HPDE6-E6E7 (cell line): Measurements from ENCODE around the gene VSTM4.

ENCODE experiments used
- DNase-seq: peaks from one replicate; pipeline ENCODE4 v3.0.0; 2011; ENCODE audit warnings: missing footprints; ENCODE audit errors: extremely low spot score

VSTM4 gene, protein sequence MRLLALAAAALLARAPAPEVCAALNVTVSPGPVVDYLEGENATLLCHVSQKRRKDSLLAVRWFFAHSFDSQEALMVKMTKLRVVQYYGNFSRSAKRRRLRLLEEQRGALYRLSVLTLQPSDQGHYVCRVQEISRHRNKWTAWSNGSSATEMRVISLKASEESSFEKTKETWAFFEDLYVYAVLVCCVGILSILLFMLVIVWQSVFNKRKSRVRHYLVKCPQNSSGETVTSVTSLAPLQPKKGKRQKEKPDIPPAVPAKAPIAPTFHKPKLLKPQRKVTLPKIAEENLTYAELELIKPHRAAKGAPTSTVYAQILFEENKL

DNA sequence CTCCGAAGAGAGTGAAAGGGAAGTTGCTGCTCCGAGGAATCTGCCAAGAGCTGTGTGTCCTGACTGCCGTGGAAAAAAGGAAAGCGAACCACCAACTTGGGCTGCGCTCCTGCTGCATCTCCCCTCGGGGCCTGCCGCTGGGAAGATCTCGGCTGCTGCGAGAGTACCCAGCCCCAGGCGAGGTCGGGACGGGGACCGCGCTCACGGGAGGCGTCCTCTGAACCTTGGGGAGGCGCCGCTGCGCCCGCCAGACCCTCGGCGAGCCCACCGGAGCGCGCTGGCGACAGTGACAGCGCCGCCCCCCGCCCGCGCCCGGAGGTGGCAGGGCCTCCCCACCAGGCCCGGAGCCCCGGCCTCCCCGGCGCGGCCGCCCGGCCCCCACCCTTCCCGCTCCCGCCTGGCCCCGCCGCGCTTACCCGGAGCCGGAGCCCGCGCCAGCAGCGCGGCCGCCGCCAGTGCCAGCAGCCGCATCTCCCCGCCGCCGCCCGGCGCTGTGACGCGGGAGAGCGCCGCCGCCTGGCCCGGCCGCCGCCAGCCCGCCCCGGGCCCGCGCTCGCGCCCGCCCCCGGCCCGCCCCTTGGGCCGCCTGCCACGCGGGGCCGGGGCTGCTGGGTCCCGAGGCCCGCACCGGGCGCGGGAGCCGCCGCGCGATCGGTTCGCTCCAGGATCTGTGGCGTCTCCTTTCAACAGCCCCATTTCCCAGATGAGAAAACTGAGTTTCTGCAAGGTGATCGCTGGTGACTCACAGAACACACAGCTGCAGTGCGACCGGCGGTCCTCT, at the start of gene VSTM4:
TSS of gene VSTM4 (minus strand) at position 508 of the 781 bp plus-strand sequence. CDS start at position 471, 37 bp downstream.
- DNase-seq: no peak

DNA sequence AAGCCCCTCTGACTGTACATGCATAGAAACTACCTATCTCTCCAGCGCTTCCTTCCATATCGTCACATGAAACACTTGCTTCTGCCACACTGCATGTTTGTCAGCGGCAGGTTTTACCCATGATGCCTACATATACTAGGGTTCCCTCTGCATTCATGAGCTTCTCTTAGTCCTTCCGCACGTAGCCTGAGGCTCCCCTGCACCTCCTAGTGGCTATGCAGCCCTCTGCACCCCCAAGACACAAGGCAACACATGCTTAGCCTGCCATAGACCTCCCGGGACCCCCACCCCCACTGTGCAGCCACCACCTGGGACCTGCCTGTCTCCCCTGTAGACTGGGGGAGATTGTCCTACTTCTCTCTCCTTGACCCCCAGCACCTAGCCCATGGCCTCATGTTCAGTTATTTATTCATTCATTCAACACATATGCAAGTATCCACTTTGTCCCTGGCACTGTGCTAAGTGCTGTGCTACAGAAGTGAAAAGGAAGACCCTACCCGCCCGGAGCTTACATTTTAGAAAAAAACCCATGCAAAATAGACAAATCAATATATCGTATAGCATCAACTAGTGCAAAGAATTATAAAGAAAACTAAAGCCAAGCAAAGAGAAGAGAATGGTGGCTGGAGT, 49.4 kb upstream of the VSTM4 start:
- DNase-seq: no peak

DNA sequence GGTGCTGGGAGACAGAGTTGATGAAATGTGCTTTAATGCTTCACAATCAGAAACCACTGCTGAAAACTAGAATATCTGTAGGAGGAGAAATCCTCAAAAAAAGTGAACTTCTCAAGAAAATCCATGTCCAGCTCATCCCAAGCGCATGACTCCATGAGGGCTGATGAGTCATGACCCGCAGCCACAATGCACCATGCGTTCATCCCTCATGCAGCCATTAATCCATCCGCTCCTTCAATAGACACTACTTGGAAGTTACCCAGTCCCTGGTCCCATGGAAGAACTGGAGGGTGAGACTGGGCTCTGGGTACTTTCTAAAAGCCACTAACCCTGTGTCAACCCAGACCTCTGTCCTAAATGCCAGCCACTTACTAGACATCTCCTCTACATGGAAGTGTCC, 48.4 kb upstream of the VSTM4 start:
- DNase-seq: no peak

DNA sequence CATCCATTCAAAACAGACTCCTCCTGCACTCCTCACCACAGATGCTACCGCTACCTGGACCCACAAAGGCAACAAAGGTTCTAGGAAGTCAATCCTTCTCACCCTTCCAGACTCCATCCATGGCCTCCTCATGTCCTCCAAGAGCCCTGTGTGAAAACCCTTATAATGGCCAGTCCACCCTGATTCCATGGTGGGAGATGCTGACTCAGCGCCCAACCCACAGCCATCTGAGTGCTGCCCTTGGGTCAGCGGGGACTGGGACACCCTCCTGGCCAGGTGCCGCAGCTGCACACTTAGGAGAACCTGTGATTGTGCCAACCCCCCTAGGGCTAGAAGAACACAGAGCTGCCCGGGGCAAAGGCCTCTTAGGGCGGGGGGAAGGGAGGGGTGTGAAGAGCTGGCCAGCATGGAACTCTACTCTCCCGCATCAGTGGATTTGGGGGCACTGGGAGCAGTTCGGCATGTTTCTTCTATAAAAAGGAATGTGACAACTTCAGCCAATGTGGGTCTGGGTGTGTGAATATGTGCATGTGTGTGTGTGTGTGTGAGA, 47.5 kb upstream of the VSTM4 start:
- no peak for DNase-seq

DNA sequence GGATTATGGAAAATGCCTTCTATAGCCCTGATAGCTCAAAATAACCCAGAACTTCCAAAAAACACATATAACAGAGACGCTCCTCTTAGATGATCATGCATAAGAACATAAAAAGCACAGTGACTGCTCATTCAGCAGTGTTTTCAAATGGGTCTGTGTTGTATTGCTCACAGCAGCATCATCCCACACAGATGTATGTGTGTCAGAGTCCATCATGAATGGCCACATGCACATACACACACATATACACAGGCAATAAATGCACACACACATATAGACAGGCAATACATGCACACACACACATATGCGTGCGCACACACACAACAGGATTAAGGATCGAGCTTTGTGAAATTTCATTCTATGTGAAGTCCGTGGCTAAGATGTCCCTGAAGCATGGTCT, 46.7 kb upstream of the VSTM4 start:
- DNase-seq: no peak

DNA sequence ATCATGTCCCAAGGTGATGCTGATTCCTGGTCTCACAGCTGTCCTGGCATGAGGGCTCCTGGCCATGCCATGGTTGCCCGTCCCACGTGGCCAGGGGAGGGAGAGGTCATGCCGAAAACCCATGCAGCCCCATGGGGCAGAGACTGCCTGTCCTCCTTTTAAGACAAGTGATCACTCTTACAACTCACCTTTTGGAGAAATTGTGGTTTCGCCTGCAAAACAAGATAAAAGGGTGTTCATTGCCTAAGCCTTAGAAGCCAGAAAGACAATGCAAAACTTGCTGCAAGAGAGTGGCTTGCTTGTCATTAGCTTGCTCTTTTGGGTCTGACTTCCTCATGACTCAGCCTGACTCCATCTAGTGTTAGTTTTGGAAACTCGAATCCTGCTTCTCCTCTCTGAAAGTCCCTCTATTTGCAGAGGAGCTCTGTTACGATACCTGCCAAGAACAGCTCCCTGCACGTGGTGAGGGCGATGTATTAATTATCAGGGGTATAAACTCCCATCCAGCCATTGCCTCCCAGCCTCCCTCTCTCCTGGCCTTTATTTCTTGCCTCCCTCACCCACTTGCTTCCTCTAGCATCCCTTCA, 46.2 kb upstream of the VSTM4 start:
- no peak for DNase-seq

DNA sequence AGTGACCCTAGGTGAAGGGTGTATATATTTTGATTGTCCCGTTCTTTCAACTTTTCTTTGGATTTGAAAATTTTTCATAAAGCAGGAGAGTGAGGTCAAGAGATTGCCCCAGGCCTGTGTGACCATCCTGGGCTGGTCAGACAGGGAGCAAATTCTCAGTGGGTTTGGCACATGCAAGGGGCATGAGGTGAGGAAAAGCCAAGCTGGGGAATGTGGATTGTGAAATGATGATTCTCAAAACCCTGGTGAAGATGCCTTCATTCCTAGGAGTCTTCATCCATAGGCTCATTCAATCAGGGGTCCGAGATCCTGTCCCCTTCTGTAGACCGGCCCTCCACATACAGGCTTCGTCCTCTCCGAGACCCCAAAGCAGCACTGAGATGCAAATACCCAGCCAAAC, 45.5 kb upstream of the VSTM4 start:
- no peak for DNase-seq

DNA sequence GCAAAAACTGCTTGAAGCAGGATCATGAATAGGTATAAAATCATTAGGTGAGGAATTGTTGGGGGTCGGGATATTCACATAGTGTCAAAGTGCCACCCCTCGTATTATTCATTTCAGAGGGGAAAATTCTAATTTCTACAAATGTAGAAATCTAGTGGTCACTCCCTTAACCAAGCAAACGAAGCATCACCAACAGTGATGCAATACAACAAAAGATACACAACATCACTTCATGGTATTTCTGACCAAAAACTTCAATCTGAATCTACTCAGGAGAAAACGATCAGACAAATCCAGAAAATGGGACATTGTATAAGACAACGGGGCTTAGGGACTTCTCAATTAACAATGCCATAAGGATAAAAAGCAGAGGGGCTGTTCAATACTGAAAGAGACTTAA, 44.8 kb upstream of the VSTM4 start:
- DNase-seq: no peak

DNA sequence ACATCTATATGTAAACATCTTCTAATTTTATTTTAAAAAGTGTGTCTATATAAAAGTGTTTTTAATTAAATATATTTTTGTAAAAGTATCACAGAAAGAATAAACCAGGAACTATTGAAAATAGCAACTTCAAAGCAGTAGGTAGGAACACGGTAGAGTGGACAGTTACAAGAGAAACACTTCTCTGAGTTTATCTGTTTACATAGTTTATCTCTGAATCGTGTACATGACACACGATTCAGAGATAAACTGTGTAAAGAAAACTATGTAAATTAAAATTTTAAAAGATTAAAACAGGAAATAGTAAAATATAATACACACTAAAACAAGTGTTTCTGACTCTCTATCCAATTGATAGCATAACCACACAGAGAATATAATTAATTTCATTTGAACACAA, 43.6 kb upstream of the VSTM4 start:
- DNase-seq: no peak

DNA sequence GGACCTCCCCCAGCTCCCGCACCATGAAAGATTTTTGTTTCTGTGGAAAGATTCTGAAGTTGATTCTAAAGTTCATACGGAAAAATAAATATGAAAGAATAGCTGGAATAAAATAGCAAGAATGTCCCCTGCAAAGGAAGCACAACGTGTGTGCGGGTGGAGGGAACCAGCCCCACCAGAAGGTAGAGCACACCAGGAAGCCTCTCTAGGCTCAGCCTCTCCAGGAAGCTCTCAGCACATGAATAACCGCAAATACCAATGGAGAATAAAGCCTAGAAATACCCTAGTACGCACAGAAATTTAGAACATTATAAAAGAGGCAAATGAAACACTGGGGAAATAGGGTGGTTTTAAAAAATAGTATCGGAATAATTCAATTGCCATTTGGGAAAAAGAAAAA, 43.1 kb upstream of the VSTM4 start:
- DNase-seq: no peak

DNA sequence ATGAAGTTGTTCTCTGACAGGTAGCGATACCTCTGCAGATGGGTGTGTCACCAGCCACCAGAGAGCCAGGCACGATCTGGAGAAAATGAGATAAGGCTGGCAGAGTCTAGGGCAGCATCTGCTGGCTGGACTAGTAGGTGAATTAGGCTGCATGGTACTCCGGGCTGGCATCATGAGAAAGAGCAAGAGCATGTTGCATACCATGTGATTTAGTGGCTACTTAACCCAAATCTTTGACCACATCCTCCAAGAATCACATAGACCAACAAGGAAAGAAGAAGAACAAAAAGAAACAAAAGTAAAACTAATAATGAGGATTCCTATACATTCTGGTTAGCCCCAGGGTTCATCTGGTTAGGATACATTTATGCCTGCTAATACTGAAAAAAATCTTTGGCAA, 41.9 kb upstream of the VSTM4 start:
- DNase-seq: no peak

DNA sequence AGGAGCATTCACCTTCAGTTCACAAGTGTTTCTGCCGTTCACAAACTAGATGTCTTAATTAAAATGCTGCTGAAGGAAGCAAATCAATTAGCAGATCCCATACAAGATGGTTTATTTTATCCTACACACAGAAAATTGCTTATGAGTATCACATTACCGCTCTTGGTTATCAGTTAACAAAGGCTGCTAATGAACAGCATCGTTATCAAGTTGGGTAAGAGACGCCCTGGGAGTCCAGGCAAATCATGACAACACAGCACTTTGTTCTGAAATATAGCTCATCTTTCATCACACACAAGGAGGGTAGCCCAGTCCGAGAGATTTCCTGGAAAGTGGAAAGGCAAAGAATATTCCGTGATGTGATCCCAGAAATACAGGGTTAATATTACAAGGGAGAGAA, 39.3 kb upstream of the VSTM4 start:
- DNase-seq: no peak

DNA sequence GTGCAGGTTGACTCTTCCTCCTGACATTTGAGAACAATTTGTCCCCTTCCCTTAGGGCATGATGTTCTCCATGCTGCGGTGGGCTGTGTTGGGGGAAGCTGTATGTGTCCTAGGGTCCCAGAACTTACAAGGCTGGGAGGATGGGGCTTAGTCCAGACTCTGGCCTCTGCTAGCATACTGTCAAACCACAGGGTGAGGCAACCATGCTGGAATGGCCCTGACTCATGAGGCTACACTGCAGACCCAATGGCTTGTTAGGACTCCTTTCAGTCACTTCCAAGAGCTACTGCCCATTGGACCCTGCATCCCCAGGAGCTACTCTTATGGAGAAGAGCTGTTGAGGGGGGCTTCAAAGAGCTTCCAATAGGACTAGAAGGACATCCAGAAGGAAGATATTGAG, 38.6 kb upstream of the VSTM4 start:
- DNase-seq: no peak

DNA sequence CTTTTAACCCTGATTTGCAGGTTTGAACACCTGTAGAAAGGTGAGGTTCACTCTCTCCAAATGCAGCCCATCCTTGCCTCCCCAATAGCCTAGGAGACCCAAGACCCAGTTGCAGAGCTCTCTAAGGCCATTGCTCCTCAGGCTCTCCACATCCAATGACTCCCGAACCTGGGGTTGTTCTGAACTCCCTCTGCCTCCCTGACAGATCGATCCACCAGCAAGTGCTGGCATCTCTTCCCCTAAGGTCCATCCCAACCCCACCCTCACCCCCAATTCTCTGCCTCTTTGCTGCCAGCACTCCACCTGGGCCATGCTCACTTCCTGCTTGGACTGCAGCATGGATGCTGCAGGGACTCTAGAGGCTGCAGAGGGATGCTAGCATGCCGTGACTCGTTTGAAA, 37.8 kb upstream of the VSTM4 start:
- DNase-seq: no peak

DNA sequence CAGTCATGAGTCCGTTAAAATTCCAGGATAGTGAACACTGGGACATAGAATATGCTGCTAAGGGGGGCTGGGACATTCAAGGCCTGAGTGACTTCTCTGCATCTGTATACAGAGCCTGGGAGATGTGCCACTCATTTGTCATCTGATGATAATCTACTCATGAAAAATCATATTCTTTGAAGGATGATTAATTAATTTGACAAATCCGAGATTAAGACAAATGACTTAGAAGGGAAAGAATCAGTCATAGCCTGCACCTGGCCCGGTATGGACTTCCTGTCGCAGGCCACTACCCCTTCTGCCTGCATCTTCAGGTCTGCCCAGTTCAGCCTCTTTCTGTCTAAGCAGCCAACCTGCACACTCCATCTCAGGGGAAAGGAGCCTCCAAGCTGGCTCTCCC, 37.3 kb upstream of the VSTM4 start:
- DNase-seq: no peak

DNA sequence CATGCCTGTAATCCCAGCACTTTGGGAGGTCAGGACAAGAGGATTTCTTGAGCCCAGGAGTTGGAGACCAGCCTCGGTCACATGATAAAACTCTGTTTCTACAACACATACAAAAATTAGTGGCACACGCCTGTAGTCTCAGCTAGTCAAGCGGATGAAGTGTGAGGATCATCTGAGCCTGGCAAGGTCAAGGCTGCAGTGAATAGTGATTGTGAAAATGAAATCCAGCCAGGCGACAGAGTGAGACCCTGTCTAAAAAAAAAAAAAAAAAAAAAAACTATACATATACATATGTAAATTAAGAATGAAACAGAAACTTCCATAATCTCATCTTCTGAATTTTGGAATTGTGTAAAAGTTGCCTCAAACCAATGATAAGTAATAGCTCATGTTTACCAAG, 36.7 kb upstream of the VSTM4 start:
- no peak for DNase-seq

DNA sequence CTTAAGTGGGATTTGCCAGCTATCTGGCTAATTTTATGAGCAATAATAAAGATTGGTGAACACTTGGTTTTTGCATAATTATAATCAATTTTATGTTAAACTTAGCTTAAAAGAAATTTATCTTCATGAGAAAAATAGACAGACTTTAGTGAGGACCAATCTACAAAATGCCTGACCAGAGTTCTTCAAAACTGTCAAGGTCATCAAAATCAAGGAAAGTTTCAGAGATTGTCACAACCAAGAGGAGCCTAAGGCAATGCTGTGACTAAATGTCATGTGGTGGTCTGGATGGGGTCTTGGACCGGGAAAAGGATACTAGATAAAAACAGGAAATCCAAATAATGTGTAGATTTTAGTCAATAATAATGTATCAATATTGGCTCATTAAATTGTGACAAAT, 36.2 kb upstream of the VSTM4 start:
- DNase-seq: no peak

DNA sequence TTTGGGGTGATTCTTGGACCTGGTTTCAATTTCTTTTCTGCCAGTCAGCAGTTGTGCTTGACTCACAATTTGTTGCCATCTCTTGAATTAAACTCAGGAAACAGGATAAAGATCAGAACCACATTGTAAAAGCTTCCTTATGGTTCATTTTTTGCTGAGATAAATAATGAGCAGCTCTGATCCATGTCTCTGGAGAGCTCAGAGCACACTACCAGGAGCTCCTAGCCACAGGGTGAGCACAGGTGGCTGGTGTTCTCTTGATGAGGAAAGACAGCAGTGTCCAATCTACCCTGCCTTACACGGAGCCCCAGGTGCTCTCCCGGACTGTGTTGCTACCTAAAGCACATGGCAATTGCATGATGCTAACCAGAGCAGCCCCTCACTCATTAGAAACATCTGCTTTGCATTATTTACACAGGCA, 35.7 kb upstream of the VSTM4 start:
- no peak for DNase-seq

DNA sequence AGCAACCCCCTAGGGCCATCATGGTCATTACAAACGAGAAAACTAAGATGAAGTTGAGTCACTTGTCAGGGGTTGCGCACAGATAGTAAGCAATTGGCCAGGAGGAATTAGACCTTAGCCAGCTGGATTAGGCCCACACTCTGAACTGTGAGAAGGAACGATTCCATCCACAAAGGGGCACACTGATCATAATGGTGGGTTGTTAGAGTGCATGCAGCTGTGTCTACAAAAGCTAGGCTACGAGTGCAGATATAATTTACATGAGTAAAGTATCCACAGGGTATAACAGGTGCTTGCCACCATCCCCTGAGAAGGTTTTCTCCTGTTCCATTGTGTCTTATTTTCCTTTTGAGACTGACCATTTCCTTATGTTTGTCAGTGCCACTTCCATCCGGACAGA, 35.1 kb upstream of the VSTM4 start:
- DNase-seq: no peak

DNA sequence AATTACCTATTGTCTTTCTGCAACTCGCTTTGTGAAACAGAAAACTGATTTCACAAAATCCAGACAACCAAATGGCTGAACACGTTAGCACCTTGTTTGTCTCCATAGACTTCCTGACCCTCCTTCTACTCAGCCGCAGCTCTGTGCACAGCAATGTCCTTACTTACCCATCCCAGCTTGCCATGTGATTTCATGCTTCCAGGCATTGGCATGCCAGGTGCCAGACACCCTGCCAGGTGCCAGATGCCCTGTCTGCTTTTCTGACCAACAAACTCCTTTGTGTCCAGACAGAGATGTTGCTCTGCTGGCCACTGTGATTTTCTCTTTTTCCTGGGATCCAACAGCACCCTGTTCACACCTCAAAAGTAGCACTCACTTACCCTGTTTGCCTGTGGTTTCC, 34.6 kb upstream of the VSTM4 start:
- DNase-seq: no peak

DNA sequence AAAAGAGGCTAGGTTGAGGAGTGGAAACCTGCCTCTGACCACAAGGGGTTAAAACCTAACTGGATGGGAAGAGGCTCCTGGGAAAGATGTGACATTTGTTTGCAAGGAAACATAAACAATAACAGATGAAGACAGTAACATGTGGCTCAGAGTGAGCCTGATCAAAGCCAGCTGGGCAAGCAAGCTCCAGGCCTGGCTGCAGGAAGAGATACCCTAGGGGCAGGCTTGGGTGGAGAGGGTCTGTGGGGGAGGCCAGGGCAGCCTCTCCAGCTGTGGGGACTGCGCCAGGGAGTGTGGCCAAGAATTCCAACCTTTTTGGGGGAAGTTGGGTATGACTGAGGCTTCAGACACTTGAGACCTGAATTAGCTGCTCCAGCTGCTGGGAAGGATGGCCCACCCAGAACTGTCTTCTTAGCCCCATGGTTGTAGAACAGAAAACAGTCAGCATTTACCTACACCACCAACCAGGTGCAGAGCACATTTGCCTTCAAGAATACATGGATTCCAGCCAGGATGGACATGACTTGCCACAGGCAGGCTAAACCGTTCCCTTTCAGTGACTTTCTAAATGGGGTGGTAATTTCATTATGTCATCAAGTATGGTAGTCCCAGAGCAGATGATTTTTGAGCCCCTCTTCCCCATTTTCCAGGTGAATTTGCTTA, 28.9 kb upstream of the VSTM4 start:
- DNase-seq: no peak

DNA sequence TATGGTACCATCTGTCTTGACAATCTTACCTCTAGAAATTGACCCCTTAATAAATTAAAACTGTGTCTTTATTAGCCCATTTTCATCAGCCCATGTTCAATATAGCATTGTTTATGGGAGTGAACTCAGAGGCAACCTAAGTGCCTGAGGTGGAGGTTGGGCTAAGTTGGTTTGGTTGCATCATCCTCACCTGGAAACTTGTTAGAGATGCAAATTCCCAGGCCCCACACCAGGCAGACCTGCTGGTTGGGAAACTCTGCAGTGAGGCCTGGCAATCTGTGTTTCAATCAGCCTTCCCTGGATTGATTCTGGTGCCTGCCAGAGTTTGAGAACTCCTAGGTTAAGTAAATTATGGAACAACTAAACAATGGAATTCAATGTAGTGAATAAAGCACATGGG, 27.9 kb upstream of the VSTM4 start:
- no peak for DNase-seq
